Thyroid gland (tissue), 4 donors: ENCODE measurements around the gene SORCS2. TPM values are rescaled to one million over a fixed set of nuclear protein-coding genes. Genes with fewer than 3 reads are reported as not detected.
A peak's percentile ranks its signal among the peaks of the same experiment; 100 is the strongest.

Source experiments
- DNase-seq, 2 donors: peaks; one replicate each; pipeline ENCODE4 v3.0.0-alpha.2; 2019
- H3K27ac ChIP-seq, 3 donors: fragments of 200-600 bp; sonication (generic); 1 replicate in 2 of 3; 2 replicates in 1 of 3; pipeline ENCODE4 v1.5.1; 2016 to 2019; ENCODE audit warnings: mild to moderate bottlenecking in 1 of 3, moderate library complexity in 1 of 3
- H3K27me3 ChIP-seq: fragments of 200-600 bp; sonication (generic); one replicate; pipeline ENCODE4 v1.5.1; 2019
- H3K36me3 ChIP-seq, 2 donors: fragments of 200-600 bp; sonication (generic); one replicate each; pipeline ENCODE4 v1.5.1; 2016 to 2019
- H3K4me1 ChIP-seq, 2 donors: fragments of 200-600 bp; sonication (generic); one replicate each; pipeline ENCODE4 v1.5.1; 2017 to 2019
- H3K4me3 ChIP-seq, 3 donors: fragments of 200-600 bp; sonication (generic); replicated peaks in 1 of 3; 1 replicate in 2 of 3; 2 replicates in 1 of 3; pipeline ENCODE4 v1.5.1; 2016; ENCODE audit warnings: mild to moderate bottlenecking in 1 of 3
- H3K9me3 ChIP-seq: fragments of 200-600 bp; sonication (generic); one replicate; pipeline ENCODE4 v1.5.1; 2017
- POLR2A ChIP-seq, 2 donors: fragments of 450-650 bp; IDR thresholded peaks; one replicate each; pipeline ENCODE4 v1.6.1; 2017; ENCODE audit warnings: antibody characterized with exemption in 2 of 2, mild to moderate bottlenecking in 2 of 2, moderate library complexity in 1 of 2
- WGBS, 2 donors: methylation state at CpG; one replicate each; pipeline ENCODE4 v1.1.5; 2017; 5-methylcytosine and 5-hydroxymethylcytosine counted together
- intact Hi-C: fragments of 100-400 bp; cut with DNase I; formaldehyde crosslinking; loops from one replicate; pipeline ENCODE4 v1.15.1; 2023
- total RNA-seq, 4 donors: library from RNA; depleted of rRNA; stranded (reverse); fragments of >200 nt; gene quantifications; one replicate each; pipeline ENCODE4 v1.2.3, GENCODE V29; 2016
- TF ChIP-seq, protein P1 (sequence below), 6 experiments: fragments of 200-600 bp in 3 of 6; fragments of 450-650 bp in 3 of 6; sonication (generic) in 3 of 6; IDR thresholded peaks; one replicate each; pipeline ENCODE4 v1.5.1; 2016 to 2019; ENCODE audit warnings: antibody characterized with exemption in 6 of 6, mild to moderate bottlenecking in 2 of 6, inconsistent platforms in 1 of 6, moderate library complexity in 1 of 6

The SORCS2 gene
- total RNA-seq, 4 donors from 2014 or later = 1.7 to 13.6 (median 3.6) TPM

DNA sequence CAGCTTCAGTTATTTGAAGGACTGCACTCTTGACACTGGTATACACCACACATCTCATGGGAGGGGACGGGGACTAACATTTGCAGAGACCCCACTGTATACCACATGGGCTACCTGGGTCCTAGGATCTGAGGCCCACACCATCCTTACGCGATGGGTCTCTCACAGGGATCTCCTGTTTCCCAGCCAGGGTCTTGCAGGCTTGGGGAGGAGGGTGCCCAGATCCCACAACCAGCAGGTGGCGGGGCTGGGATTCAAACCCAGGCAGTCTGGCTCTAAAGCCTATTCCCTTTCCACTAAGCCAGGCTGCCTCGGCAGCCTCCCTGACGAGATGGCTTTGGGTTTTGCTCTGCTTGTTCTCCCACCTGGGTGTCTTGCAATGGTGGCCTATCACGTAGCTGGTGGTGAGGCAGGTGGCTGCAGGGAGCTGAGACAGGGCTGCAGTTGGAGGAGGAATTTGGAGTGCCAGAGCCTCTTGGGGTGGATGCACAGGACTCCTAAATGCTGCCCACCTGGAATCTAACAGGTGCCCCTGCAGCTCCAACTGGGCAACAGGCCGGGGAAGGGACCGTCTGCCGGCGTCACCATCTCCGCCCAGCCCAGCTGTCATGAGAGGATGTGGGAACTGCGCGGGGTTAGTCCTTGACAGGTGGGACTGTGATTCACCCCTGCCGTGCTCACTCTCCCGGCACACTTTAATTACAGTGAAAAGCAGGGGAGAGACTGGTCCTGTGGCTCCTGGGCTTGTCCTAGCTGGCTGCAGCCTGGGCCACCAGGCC lies 131.7 kb downstream of the SORCS2 start:
- TF ChIP-seq POLR2A (IDR thresholded peaks at IDR 0.05) = no peak
- TF ChIP-seq, protein P1, sequence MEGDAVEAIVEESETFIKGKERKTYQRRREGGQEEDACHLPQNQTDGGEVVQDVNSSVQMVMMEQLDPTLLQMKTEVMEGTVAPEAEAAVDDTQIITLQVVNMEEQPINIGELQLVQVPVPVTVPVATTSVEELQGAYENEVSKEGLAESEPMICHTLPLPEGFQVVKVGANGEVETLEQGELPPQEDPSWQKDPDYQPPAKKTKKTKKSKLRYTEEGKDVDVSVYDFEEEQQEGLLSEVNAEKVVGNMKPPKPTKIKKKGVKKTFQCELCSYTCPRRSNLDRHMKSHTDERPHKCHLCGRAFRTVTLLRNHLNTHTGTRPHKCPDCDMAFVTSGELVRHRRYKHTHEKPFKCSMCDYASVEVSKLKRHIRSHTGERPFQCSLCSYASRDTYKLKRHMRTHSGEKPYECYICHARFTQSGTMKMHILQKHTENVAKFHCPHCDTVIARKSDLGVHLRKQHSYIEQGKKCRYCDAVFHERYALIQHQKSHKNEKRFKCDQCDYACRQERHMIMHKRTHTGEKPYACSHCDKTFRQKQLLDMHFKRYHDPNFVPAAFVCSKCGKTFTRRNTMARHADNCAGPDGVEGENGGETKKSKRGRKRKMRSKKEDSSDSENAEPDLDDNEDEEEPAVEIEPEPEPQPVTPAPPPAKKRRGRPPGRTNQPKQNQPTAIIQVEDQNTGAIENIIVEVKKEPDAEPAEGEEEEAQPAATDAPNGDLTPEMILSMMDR (IDR thresholded peaks at IDR 0.05) = no peak
- intact Hi-C loops = no loop called here

DNA sequence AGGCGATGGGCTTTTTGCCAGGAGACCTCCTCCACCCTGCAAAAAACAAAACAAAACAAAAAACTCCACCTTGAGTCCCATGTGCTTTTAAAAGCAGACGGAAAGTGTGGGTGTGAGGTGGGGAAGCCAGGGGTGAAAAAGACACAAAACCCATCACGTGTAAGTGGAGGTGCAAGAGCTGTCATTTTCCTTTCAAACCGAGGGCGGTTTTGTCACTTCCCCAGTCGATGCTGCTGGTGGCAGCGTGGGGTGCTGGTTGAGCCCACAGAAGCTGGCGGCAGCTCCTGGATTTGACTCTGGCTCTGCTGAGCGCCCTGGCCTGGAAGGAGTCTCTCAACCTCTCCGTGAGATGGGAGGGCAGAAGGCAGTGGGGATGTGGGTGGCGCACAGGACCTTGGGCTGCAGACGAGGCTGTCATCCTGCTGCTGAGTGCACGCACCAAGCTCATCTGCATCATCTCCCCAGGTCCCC lies 132.3 kb downstream of the SORCS2 start:
- Histone ChIP-seq H3K27me3 (no peaks in the 10 kb centered on the region), H3K4me3 (no peak overlapping the region), H3K27ac (no peak overlapping the region), H3K4me1 (peaks cover 5 to 8% of the 10 kb centered on the region in 2 donors), H3K36me3 (no peaks in the 10 kb centered on the region), H3K9me3 (no peaks in the 10 kb centered on the region)
- TF ChIP-seq POLR2A (IDR thresholded peaks at IDR 0.05) = no peak
- TF ChIP-seq, protein P1 (IDR thresholded peaks at IDR 0.05) = no peak
- intact Hi-C loops = no loop called here
- 42 to 47% methylated on average over 13 of the region's 13 CpGs for WGBS, 2 donors
- DNase-seq = peak; percentile 38 to 47

More for the DNA sequence above, 131.7 kb downstream of the SORCS2 start:
- Histone ChIP-seq H3K9me3 (no peaks in the 10 kb centered on the region), H3K27me3 (no peaks in the 10 kb centered on the region), H3K4me1 (peaks cover 5% of the 10 kb centered on the region in 2 donors), H3K4me3 (no peak overlapping the region), H3K27ac (no peak overlapping the region), H3K36me3 (no peaks in the 10 kb centered on the region)
- WGBS, 2 donors = 63 to 71% methylated on average over 14 to 16 of the region's 16 CpGs
- DNase-seq = peak in 1 of 2 donors; percentile 38

DNA sequence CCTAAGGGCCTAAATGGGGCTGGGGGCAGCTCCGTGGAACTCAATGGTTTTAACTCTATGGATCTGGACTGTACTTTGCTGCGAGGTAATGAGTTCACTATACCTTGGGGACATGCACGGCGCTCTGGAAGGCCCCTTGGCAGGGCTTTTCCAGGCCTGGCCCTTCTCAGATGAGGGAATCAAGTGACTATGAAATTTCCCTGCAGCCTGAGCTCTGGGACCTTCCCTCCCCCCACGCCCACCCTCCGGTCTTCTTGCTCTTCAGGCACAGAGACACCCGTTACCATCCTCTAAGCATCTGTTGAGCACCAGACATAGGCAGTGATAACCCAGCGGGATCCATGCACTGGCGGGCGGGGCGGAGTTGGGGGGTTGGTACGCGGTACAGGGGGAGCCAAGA lies 133.2 kb downstream of the SORCS2 start:
- no peak overlapping the region for H3K4me3 ChIP-seq
- no peak for DNase-seq
- 86 to 90% methylated on average over 13 of the region's 13 CpGs for WGBS, 2 donors
- H3K9me3 ChIP-seq = no peaks in the 10 kb centered on the region
- H3K27ac ChIP-seq = no peak overlapping the region
- H3K4me1 ChIP-seq = peaks cover 5 to 8% of the 10 kb centered on the region in 2 donors
- no peaks in the 10 kb centered on the region for H3K36me3 ChIP-seq
- intact Hi-C loops = no loop called here
- TF ChIP-seq POLR2A (IDR thresholded peaks at IDR 0.05) = no peak
- TF ChIP-seq, protein P1 (IDR thresholded peaks at IDR 0.05) = no peak
- no peaks in the 10 kb centered on the region for H3K27me3 ChIP-seq

DNA sequence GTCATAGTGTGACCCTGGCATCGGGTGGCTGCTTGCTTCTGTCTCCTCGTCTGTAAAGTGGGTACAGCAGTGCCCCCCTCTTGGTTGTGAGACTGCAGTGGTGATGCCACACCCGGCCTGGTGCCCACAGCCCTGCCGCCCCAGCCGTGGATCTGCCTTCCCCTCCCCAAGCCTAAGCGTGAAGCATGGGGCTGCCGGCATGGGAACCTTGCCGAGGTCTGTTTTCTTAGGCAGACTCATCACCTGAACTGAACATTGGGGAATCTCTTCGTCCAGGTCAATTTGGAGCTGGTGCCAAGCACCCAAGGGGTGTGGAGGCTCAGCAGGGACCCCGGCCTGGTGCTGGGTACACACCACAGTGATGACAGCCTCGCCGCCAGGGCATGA lies 134.0 kb downstream of the SORCS2 start:
- TF ChIP-seq, protein P1 (IDR thresholded peaks at IDR 0.05) = no peak
- no peak for TF ChIP-seq POLR2A (IDR thresholded peaks at IDR 0.05)
- Histone ChIP-seq H3K4me1 (peaks cover 5 to 8% of the 10 kb centered on the region in 2 donors), H3K9me3 (no peaks in the 10 kb centered on the region), H3K36me3 (no peaks in the 10 kb centered on the region), H3K27me3 (no peaks in the 10 kb centered on the region), H3K27ac (no peak overlapping the region), H3K4me3 (no peak overlapping the region)
- intact Hi-C loops = no loop called here
- no peak for DNase-seq
- WGBS, 2 donors = 68 to 85% methylated on average over 5 to 9 of the region's 12 CpGs

DNA sequence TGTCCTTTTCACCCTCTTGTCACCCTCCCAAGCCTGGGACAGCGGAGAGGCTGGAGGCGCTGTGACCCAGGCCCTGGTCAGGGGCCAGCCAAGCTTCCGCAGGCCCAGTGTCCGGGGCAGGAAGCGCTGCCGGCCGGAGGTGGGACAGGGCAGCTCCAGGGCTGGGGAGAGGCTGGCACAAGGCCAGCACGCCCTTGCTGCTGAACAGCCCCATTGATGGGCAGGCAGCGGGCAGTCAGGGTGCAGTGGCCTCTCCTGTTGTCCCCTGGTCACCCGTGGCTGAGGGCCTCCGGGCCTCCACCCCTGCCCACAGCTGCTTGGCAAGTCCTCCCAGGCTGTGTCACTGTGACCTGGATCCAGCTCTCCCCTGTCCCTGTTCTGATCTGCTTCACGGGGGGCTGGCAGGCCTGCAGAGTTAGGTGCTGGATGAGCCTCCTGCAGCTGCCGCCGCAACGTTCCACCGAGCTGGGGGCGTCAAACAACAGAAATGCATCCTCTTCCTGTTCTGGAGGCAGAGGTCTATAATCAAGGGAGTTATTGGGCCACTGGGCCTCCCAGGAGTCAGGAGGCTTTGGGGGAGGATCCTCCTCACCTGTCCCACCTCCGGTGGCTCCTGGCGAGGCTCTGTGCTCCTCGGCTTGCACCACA lies 134.5 kb downstream of the SORCS2 start:
- H3K4me1 ChIP-seq = peaks cover 5 to 8% of the 10 kb centered on the region in 2 donors
- intact Hi-C loops = no loop called here
- no peak overlapping the region for H3K27ac ChIP-seq
- H3K4me3 ChIP-seq = no peak overlapping the region
- WGBS, 2 donors = 61 to 97% methylated on average over 6 to 11 of the region's 20 CpGs
- no peak for DNase-seq
- H3K27me3 ChIP-seq = no peaks in the 10 kb centered on the region
- no peaks in the 10 kb centered on the region for H3K36me3 ChIP-seq
- no peaks in the 10 kb centered on the region for H3K9me3 ChIP-seq
- TF ChIP-seq POLR2A (IDR thresholded peaks at IDR 0.05) = no peak
- TF ChIP-seq, protein P1 (IDR thresholded peaks at IDR 0.05) = no peak
